B cell (primary cell): ENCODE measurements around the gene FAHD2B. TPM values are rescaled to one million over a fixed set of nuclear protein-coding genes. Genes with fewer than 3 reads are reported as not detected.
A peak's percentile ranks its signal among the peaks of the same experiment; 100 is the strongest.
"Not testable (repeated sequence)": the region's sequence is repeated elsewhere in the genome, so short reads cannot be mapped to it uniquely, and the experiment has no call there.

ENCODE experiments used
- ATAC-seq: fragments of 200-7000 bp; cut with Tn5 transposase; one replicate; pipeline ENCODE4 v1.10.0; 2021; ENCODE audit warnings: low read depth, mild to moderate bottlenecking, moderate number of reproducible peaks, moderate library complexity
- CTCF ChIA-PET: fragments of 350-600 bp; sonication (Branson Sonifier 250); formaldehyde crosslinking; loops from one replicate; lab custom pipeline; 2021; ENCODE audit warnings: antibody characterized with exemption, inconsistent platforms; lab: Charles Lee
- POLR2A ChIA-PET: fragments of 350-600 bp; sonication (Branson Sonifier 250); formaldehyde crosslinking; loops from one replicate; lab custom pipeline; 2021; ENCODE audit warnings: antibody characterized with exemption; lab: Charles Lee
- DNase-seq: peaks from one replicate; pipeline ENCODE4 v3.0.0; 2013
- H2AFZ ChIP-seq: 2 replicates; pipeline ENCODE4 v1.6.1; 2012; ENCODE audit warnings: mild to moderate bottlenecking, low read depth, low read length; ENCODE audit not compliant: insufficient read depth, poor library complexity, severe bottlenecking
- H3K27ac ChIP-seq, 2 donors: 1 replicate in 1 of 2; 2 replicates in 1 of 2; pipeline ENCODE4 v1.5.1; 2012 to 2013; ENCODE audit warnings: low read length in 2 of 2, mild to moderate bottlenecking in 2 of 2, moderate library complexity in 1 of 2
- H3K27me3 ChIP-seq, 4 experiments: fragments of 200-600 bp in 1 of 4; sonication (generic) in 1 of 4; replicated peaks in 1 of 4; 1 replicate in 2 of 4; 2 replicates in 2 of 4; pipeline versions ENCODE4 v1.6.1 to v1.7.0; 2013 to 2016; ENCODE audit warnings: low read length in 3 of 4, mild to moderate bottlenecking in 2 of 4, mixed read lengths in 1 of 4, moderate library complexity in 1 of 4; ENCODE audit not compliant: insufficient read depth in 4 of 4, control insufficient read depth in 3 of 4; ENCODE audit errors: control extremely low read depth in 1 of 4
- H3K36me3 ChIP-seq, 2 experiments: replicated peaks in 1 of 2; 1 replicate in 1 of 2; 2 replicates in 1 of 2; pipeline versions ENCODE4 v1.6.1 to v1.7.1; 2013; ENCODE audit warnings: low read length in 1 of 2; ENCODE audit not compliant: insufficient read depth in 2 of 2, control insufficient read depth in 1 of 2; ENCODE audit errors: control extremely low read depth in 1 of 2, extremely low read depth in 1 of 2
- H3K4me1 ChIP-seq, 2 donors: fragments of 200-600 bp in 1 of 2; sonication (generic) in 1 of 2; 1 replicate in 1 of 2; 2 replicates in 1 of 2; pipeline versions ENCODE4 v1.5.1 to v1.6.1; 2013 to 2017; ENCODE audit warnings: low read length in 2 of 2; ENCODE audit not compliant: control insufficient read depth in 2 of 2, insufficient read depth in 2 of 2
- H3K4me2 ChIP-seq: replicated peaks from 2 replicates; pipeline ENCODE3; 2012; ENCODE audit warnings: mild to moderate bottlenecking, low read depth, low read length; ENCODE audit not compliant: poor library complexity, severe bottlenecking
- H3K4me3 ChIP-seq, 5 experiments: fragments of 200-600 bp in 1 of 5; sonication (generic) in 1 of 5; 1 replicate in 3 of 5; 2 replicates in 2 of 5; pipeline versions ENCODE4 v1.5.1 to v1.7.0; 2011 to 2016; ENCODE audit warnings: low read length in 4 of 5, mild to moderate bottlenecking in 4 of 5, low read depth in 2 of 5, control low read depth in 1 of 5, moderate library complexity in 1 of 5; ENCODE audit not compliant: insufficient read depth in 1 of 5; ENCODE audit errors: control extremely low read depth in 1 of 5, extremely low read depth in 1 of 5
- H3K79me2 ChIP-seq: fragments of 200-600 bp; sonication (generic); one replicate; pipeline ENCODE4 v1.6.0; 2016; ENCODE audit warnings: low read length; ENCODE audit not compliant: control insufficient read depth, insufficient read depth
- H3K9ac ChIP-seq: fragments of 200-600 bp; sonication (generic); 2 replicates; pipeline ENCODE4 v1.6.1; 2017; ENCODE audit warnings: mild to moderate bottlenecking, low read length, moderate library complexity
- H3K9me3 ChIP-seq, 3 donors: one replicate each; pipeline versions ENCODE4 v1.6.1 to v1.7.1; 2013; ENCODE audit warnings: low read length in 2 of 3; ENCODE audit not compliant: control insufficient read depth in 2 of 3, insufficient read depth in 1 of 3; ENCODE audit errors: control extremely low read depth in 1 of 3
- H4K20me1 ChIP-seq: 2 replicates; pipeline ENCODE4 v1.6.0; 2012; ENCODE audit warnings: mild to moderate bottlenecking, low read length; ENCODE audit not compliant: insufficient read depth, control insufficient read depth, poor library complexity, severe bottlenecking
- H3K27ac Mint-ChIP-seq: one replicate; pipeline ENCODE4 v1.8.0; 2021; ENCODE audit warnings: mixed read lengths
- H3K27me3 Mint-ChIP-seq: one replicate; pipeline ENCODE4 v1.8.0; 2021; ENCODE audit warnings: mixed read lengths
- H3K4me1 Mint-ChIP-seq: one replicate; pipeline ENCODE4 v1.8.0; 2021; ENCODE audit warnings: mixed read lengths
- H3K4me3 Mint-ChIP-seq: one replicate; pipeline ENCODE4 v1.8.0; 2021; ENCODE audit warnings: mixed read lengths
- H3K9me3 Mint-ChIP-seq: one replicate; pipeline ENCODE4 v1.8.0; 2022; ENCODE audit warnings: mixed read lengths; ENCODE audit not compliant: insufficient read depth
- WGBS: methylation state at CpG from one replicate; pipeline ENCODE4 v1.1.5; 2013; ENCODE audit warnings: missing lambda C conversion rate; ENCODE audit not compliant: insufficient coverage; 5-methylcytosine and 5-hydroxymethylcytosine counted together
- intact Hi-C: fragments of 100-400 bp; cut with micrococcal nuclease; formaldehyde crosslinking; loops from one replicate; pipeline ENCODE4 v1.10.0; 2022
- polyA plus RNA-seq: library from polyadenylated mRNA; depleted of rRNA; stranded (reverse); fragments of >200 nt; gene quantifications from 2 replicates; pipeline ENCODE4 v1.2.3, GENCODE V29; 2012
- total RNA-seq, 2 donors: library from RNA; stranded (reverse); fragments of 120-200 nt in 1 of 2; gene quantifications; 1 replicate in 1 of 2; 2 replicates in 1 of 2; pipeline versions ENCODE4 v1.2.3 to v1.2.4, GENCODE V29; 2013 to 2022

Gene FAHD2B
- total and polyA plus RNA-seq, 2 donors (not counting 1 experiment from before 2014, with no cell fraction given) = 12.4 to 20.6 TPM

DNA sequence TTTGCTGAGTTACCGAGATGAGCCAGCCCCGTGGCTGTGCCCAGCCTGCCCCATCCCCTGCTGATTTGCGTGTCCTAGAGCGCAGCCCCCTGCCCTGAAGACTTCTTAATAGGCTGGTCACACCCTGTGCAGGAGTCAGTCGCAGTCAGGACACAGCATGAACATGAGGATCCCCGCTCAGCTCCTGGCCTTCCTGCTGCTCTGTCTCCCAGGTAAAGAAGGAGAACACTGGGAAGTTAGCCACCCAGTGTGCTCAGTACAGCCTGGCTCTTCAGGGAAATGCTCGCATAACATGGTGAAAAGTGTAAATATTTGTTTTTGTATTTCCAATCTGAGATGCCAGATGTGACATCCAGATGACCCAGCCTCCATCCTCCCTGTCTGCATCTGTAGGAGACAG lies 34.9 kb downstream of the FAHD2B start:
- H3K27me3 ChIP-seq, H3K27me3 Mint-ChIP-seq, H3K4me3 ChIP-seq, ATAC-seq, H3K79me2 ChIP-seq, POLR2A ChIA-PET, CTCF ChIA-PET, H3K27ac ChIP-seq, H3K4me3 Mint-ChIP-seq, H3K9ac ChIP-seq, H3K9me3 Mint-ChIP-seq, H3K4me1 ChIP-seq, intact Hi-C loops, H3K9me3 ChIP-seq, H3K27ac Mint-ChIP-seq, H2AFZ ChIP-seq, H3K36me3 ChIP-seq, H3K4me1 Mint-ChIP-seq, DNase-seq, H3K4me2 ChIP-seq, H4K20me1 ChIP-seq: not testable (repeated sequence)
- no CpG with 5 or more reads among the region's 7 CpGs for WGBS

DNA sequence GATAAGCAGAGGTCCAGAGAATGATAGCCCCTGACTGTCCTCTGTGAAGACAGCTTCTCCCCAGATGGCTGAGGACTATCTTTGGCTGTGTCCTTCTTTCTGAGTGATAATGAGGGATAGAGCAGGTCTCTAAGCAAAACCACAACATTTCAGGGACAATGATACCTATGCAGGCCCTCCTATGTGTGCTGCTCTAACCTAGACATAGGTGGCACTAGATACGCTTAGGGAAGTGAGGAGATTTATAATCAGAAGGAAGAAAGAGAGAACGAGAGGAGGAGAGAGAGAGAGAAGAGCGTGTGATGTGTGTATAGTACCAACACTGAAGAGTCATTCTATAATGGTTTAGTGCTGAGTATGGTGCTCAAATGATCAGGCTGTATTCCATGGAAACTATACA lies 38.5 kb downstream of the FAHD2B start:
- H3K27me3 ChIP-seq, H3K9ac ChIP-seq, H3K4me3 ChIP-seq, H3K27me3 Mint-ChIP-seq, H3K36me3 ChIP-seq, DNase-seq, H3K4me1 Mint-ChIP-seq, H2AFZ ChIP-seq, H3K79me2 ChIP-seq, H3K4me1 ChIP-seq, H3K4me2 ChIP-seq, H4K20me1 ChIP-seq, H3K9me3 Mint-ChIP-seq, H3K4me3 Mint-ChIP-seq, POLR2A ChIA-PET, H3K27ac ChIP-seq, CTCF ChIA-PET, H3K27ac Mint-ChIP-seq, intact Hi-C loops, ATAC-seq, H3K9me3 ChIP-seq: not testable (repeated sequence)
- no CpG with 5 or more reads among the region's 3 CpGs for WGBS

GRCh38 chr2:97050032-97050431 lies 44.6 kb downstream of the FAHD2B start:
- Histone ChIP-seq H3K4me3 (peak overlapping the region in 1 of 5 experiments; percentile 6), H3K9ac (peak overlapping the region; percentile 7), H3K27ac (peak overlapping the region in 1 of 2 donors; percentile 36), H3K4me2 (peak overlapping the region; percentile 44), H3K4me1 (peaks cover 40 to 49% of the 10 kb centered on the region in 2 donors)
- H3K27me3 ChIP-seq, H3K79me2 ChIP-seq, POLR2A ChIA-PET, H3K27me3 Mint-ChIP-seq, H3K9me3 ChIP-seq, H4K20me1 ChIP-seq, H3K9me3 Mint-ChIP-seq, H3K36me3 ChIP-seq, CTCF ChIA-PET, H2AFZ ChIP-seq, intact Hi-C loops: not testable (repeated sequence)
- Mint-ChIP-seq H3K27ac (peak overlapping the region; percentile 63), H3K4me1 (peaks cover 50% of the 10 kb centered on the region), H3K4me3 (peak overlapping the region; percentile 82)
- ATAC-seq (peak; percentile 70), DNase-seq (peak; percentile 18)
- no CpG with 5 or more reads among the region's 2 CpGs for WGBS

DNA sequence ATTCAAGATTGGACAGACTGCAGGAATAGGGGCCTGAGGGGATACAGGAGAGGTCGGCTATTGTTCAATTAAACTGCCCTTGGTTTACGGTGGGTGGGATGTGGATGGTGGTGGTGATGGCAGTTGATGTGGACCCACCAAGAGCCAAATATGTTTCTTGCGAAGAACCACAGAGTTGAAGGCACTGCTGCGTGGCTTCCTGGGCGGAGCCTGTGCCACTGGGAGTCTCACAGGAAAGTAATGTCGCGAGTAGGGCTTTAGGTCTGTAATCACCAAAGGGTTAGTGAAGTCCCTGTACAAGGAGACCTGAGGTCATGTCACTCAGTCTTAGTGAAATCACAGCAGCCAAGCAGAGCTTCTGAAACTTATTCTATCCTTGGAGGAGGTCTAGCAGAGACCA lies 46.2 kb downstream of the FAHD2B start:
- H3K9ac ChIP-seq, H3K27me3 Mint-ChIP-seq, H3K9me3 ChIP-seq, CTCF ChIA-PET, H3K79me2 ChIP-seq, H4K20me1 ChIP-seq, intact Hi-C loops, H3K36me3 ChIP-seq, H3K27me3 ChIP-seq, H3K9me3 Mint-ChIP-seq, H3K4me3 ChIP-seq, POLR2A ChIA-PET: not testable (repeated sequence)
- H2AFZ ChIP-seq = peak overlapping the region; percentile 28
- peaks cover 40 to 49% of the 10 kb centered on the region in 2 donors for H3K4me1 ChIP-seq
- peak overlapping the region; percentile 47 for H3K4me2 ChIP-seq
- H3K27ac ChIP-seq = peak overlapping the region; percentile 20 to 25
- Mint-ChIP-seq H3K27ac (peak overlapping the region; percentile 92), H3K4me1 (peaks cover 57% of the 10 kb centered on the region), H3K4me3 (peak overlapping the region; percentile 79)
- ATAC-seq (peak; percentile 40), DNase-seq (peak; percentile 51)
- 9% methylated on average over 7 of the region's 7 CpGs for WGBS
